Esophagus muscularis mucosa (tissue), 4 donors: Measurements from ENCODE around the gene ST8SIA2. TPM values are rescaled to one million over a fixed set of nuclear protein-coding genes. Genes with fewer than 3 reads are reported as not detected.

Experiments
- DNase-seq: peaks from one replicate; pipeline ENCODE4 v3.0.0-alpha.2; 2017; ENCODE audit errors: extremely low spot score
- H3K27ac ChIP-seq, 4 donors: fragments of 200-600 bp; sonication (generic); replicated peaks in 1 of 4; 1 replicate in 3 of 4; 2 replicates in 1 of 4; pipeline ENCODE4 v1.5.1; 2016 to 2019; ENCODE audit warnings: mild to moderate bottlenecking in 1 of 4
- H3K27me3 ChIP-seq, 4 donors: fragments of 200-600 bp; sonication (generic); one replicate each; pipeline versions ENCODE4 v1.5.1 to v1.6.0; 2016 to 2019
- H3K36me3 ChIP-seq, 4 donors: fragments of 200-600 bp; sonication (generic); one replicate each; pipeline ENCODE4 v1.5.1; 2016 to 2019
- H3K4me1 ChIP-seq, 4 donors: fragments of 200-600 bp; sonication (generic); one replicate each; pipeline ENCODE4 v1.5.1; 2016 to 2019
- H3K4me3 ChIP-seq, 4 donors: fragments of 200-600 bp; sonication (generic); 1 replicate in 2 of 4; 2 replicates in 2 of 4; pipeline ENCODE4 v1.5.1; 2016 to 2019; ENCODE audit warnings: mild to moderate bottlenecking in 4 of 4, moderate library complexity in 1 of 4
- H3K9me3 ChIP-seq, 4 donors: fragments of 200-600 bp; sonication (generic); 1 replicate in 3 of 4; 2 replicates in 1 of 4; pipeline ENCODE4 v1.5.1; 2016 to 2019
- CTCF ChIP-seq, 3 experiments: fragments of 200-600 bp in 2 of 3; fragments of 450-650 bp in 1 of 3; sonication (generic) in 2 of 3; IDR thresholded peaks; one replicate each; pipeline ENCODE4 v1.5.1; 2017 to 2019; ENCODE audit warnings: antibody characterized with exemption in 3 of 3, mild to moderate bottlenecking in 2 of 3, moderate library complexity in 1 of 3
- EP300 ChIP-seq: sonication (generic); formaldehyde crosslinking; IDR thresholded peaks from one replicate; pipeline ENCODE4 v1.6.1; 2017; ENCODE audit warnings: antibody characterized with exemption
- POLR2A ChIP-seq: fragments of 450-650 bp; IDR thresholded peaks from one replicate; pipeline ENCODE4 v1.6.1; 2017; ENCODE audit warnings: antibody characterized with exemption, moderate library complexity, mild to moderate bottlenecking, low read depth
- POLR2AphosphoS5 ChIP-seq, 2 donors: sonication (generic); formaldehyde crosslinking; IDR thresholded peaks; one replicate each; pipeline ENCODE4 v1.6.1; 2017; ENCODE audit warnings: antibody characterized with exemption in 2 of 2
- WGBS: methylation state at CpG from one replicate; pipeline ENCODE4 v1.1.5; 2018; 5-methylcytosine and 5-hydroxymethylcytosine counted together
- intact Hi-C: fragments of 100-400 bp; cut with DNase I; formaldehyde crosslinking; loops from one replicate; pipeline ENCODE4 v1.15.1; 2023
- total RNA-seq, 4 donors: library from RNA; depleted of rRNA; stranded (reverse); fragments of >200 nt; gene quantifications; one replicate each; pipeline versions ENCODE4 v1.1.0 to v1.2.1, GENCODE V29; 2016

ST8SIA2 gene
- total RNA-seq, 4 donors from 2014 or later, result 0.13 to 0.57 (median 0.50) TPM; not detected in 1

GRCh38 chr15:92457471-92458041, 63.9 kb downstream of the ST8SIA2 start:
- intact Hi-C loops, result no loop called here
- whole genome bisulfite sequencing, result 82% methylated on average over 13 of the region's 13 CpGs
- no peak for TF ChIP-seq POLR2A

GRCh38 chr15:92460023-92460422, 66.3 kb downstream of the ST8SIA2 start:
- no peak for DNase-seq
- TF ChIP-seq POLR2AphosphoS5 (IDR thresholded peaks at IDR 0.05), result no peak
- no peak for TF ChIP-seq CTCF (IDR thresholded peaks at IDR 0.05)
- no peak for TF ChIP-seq EP300
- no peak for TF ChIP-seq POLR2A
- no peaks in the 10 kb centered on the region for H3K4me1 ChIP-seq
- no peaks in the 10 kb centered on the region for H3K9me3 ChIP-seq
- WGBS, result 93% methylated on average over 4 of the region's 4 CpGs
- intact Hi-C loops, result no loop called here
- H3K4me3 ChIP-seq, result no peak overlapping the region
- no peaks in the 10 kb centered on the region for H3K27me3 ChIP-seq
- no peak overlapping the region for H3K27ac ChIP-seq
- no peaks in the 10 kb centered on the region for H3K36me3 ChIP-seq

More at GRCh38 chr15:92457471-92458041, 63.9 kb downstream of the ST8SIA2 start:
- Histone ChIP-seq H3K9me3 (no peaks in the 10 kb centered on the region), H3K4me3 (no peak overlapping the region), H3K27ac (no peak overlapping the region), H3K27me3 (no peaks in the 10 kb centered on the region), H3K4me1 (no peaks in the 10 kb centered on the region), H3K36me3 (no peaks in the 10 kb centered on the region)
- no peak for DNase-seq

- TF ChIP-seq CTCF (IDR thresholded peaks at IDR 0.05) (no peak), POLR2A (no peak), POLR2AphosphoS5 (IDR thresholded peaks at IDR 0.05) (no peak), EP300 (no peak)
- H3K4me1 ChIP-seq, result no peaks in the 10 kb centered on the region
- H3K27ac ChIP-seq, result no peak overlapping the region
- intact Hi-C loops, result no loop called here
- no peaks in the 10 kb centered on the region for H3K36me3 ChIP-seq
- H3K27me3 ChIP-seq, result no peaks in the 10 kb centered on the region
- 68% methylated on average over 2 of the region's 2 CpGs for WGBS
- no peaks in the 10 kb centered on the region for H3K9me3 ChIP-seq
- DNase-seq, result no peak
- H3K4me3 ChIP-seq, result no peak overlapping the region
These were observed 68.9 kb downstream of the ST8SIA2 start for GRCh38 chr15:92462424-92463125.

GRCh38 chr15:92463352-92463751, 69.7 kb downstream of the ST8SIA2 start:
- 72% methylated on average over 2 of the region's 5 CpGs for WGBS
- intact Hi-C loops, result no loop called here

More at GRCh38 chr15:92463352-92463751, 69.7 kb downstream of the ST8SIA2 start:
- no peak for TF ChIP-seq POLR2A
- TF ChIP-seq POLR2AphosphoS5 (IDR thresholded peaks at IDR 0.05), result no peak
- TF ChIP-seq CTCF (IDR thresholded peaks at IDR 0.05), result no peak
- H3K27me3 ChIP-seq, result no peaks in the 10 kb centered on the region
- H3K4me3 ChIP-seq, result no peak overlapping the region
- H3K9me3 ChIP-seq, result no peaks in the 10 kb centered on the region
- H3K4me1 ChIP-seq, result no peaks in the 10 kb centered on the region
- DNase-seq, result no peak
- no peaks in the 10 kb centered on the region for H3K36me3 ChIP-seq
- H3K27ac ChIP-seq, result no peak overlapping the region
